Measurements from ENCODE around the gene SMARCD1.

DNA sequence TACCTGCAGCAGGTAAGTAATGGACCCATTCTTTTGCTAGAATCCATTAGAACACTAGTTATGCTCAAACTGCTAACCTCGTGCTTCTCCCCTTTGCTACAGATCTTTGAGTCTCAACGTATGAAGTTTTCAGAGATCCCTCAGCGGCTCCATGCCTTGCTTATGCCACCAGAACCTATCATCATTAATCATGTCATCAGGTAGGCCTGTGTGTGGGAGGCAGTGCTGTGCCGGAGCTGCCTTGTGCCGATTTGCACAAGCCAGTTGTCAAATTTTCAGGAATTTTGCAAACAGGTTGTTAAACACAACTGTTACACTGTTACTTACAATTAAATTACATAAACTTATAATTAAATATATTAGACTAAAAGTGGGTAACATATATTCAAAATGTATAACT lies 5.2 kb downstream of the SMARCD1 start:
- TF ChIP-seq, protein P1, sequence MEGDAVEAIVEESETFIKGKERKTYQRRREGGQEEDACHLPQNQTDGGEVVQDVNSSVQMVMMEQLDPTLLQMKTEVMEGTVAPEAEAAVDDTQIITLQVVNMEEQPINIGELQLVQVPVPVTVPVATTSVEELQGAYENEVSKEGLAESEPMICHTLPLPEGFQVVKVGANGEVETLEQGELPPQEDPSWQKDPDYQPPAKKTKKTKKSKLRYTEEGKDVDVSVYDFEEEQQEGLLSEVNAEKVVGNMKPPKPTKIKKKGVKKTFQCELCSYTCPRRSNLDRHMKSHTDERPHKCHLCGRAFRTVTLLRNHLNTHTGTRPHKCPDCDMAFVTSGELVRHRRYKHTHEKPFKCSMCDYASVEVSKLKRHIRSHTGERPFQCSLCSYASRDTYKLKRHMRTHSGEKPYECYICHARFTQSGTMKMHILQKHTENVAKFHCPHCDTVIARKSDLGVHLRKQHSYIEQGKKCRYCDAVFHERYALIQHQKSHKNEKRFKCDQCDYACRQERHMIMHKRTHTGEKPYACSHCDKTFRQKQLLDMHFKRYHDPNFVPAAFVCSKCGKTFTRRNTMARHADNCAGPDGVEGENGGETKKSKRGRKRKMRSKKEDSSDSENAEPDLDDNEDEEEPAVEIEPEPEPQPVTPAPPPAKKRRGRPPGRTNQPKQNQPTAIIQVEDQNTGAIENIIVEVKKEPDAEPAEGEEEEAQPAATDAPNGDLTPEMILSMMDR (IDR thresholded peaks at IDR 0.05) = no peak
- no peak for TF ChIP-seq POLR2A (IDR thresholded peaks at IDR 0.05)

Data from adrenal gland (tissue), 5 donors.